Measurements from ENCODE around the gene CTTNBP2NL.

Gene CTTNBP2NL, protein sequence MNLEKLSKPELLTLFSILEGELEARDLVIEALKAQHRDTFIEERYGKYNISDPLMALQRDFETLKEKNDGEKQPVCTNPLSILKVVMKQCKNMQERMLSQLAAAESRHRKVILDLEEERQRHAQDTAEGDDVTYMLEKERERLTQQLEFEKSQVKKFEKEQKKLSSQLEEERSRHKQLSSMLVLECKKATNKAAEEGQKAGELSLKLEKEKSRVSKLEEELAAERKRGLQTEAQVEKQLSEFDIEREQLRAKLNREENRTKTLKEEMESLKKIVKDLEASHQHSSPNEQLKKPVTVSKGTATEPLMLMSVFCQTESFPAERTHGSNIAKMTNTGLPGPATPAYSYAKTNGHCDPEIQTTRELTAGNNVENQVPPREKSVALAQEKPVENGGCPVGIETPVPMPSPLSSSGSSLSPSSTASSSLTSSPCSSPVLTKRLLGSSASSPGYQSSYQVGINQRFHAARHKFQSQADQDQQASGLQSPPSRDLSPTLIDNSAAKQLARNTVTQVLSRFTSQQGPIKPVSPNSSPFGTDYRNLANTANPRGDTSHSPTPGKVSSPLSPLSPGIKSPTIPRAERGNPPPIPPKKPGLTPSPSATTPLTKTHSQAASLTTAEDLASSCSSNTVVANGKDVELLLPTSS

DNA sequence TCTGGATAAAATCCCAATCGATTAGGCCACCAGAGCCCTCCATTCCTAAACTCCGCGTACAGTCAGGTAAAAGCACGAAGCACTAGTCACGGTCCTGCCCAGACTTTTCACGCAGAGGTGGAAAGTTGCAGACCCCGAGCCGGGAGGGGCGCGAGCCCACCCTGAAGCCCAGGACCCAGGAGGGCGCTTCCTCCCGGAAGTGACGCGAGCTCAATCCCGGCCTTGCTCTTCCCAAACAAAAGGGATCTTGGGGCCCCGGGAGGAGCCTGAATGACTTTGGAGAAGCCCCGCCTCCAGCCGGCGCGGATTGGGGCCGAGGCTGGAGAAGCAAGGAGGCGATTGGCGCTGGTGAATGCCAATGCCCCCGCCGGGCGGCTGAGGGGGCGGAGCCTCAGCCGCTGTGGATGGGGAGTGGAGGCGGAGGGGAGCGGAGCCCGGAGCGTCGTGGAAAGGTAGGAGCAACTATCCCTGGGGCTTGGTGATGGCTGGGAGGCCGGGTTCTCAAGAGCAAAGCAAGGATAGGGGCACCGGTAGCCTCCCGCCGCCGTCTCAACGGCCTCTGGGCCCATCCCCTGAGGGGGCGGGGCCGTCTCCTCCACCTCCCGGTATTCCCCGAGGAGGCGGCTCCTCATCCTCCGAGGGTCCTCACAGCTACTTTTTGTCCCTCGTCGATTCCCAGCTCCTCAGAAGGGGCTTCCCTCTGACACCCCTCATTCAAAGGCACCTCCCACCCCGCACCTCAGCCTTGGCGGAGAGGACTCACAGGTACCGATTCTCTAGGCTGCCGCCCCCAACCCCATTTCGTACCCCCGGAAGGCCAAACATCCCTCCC, at the start of gene CTTNBP2NL:
Gene CTTNBP2NL, plus strand, starts transcription at position 394 of the 832 bp plus-strand sequence. CDS start 19,952 bp downstream, outside the sequence.
- peak within 1 kb of the TSS; percentile 98 for H3K27ac Mint-ChIP-seq

DNA sequence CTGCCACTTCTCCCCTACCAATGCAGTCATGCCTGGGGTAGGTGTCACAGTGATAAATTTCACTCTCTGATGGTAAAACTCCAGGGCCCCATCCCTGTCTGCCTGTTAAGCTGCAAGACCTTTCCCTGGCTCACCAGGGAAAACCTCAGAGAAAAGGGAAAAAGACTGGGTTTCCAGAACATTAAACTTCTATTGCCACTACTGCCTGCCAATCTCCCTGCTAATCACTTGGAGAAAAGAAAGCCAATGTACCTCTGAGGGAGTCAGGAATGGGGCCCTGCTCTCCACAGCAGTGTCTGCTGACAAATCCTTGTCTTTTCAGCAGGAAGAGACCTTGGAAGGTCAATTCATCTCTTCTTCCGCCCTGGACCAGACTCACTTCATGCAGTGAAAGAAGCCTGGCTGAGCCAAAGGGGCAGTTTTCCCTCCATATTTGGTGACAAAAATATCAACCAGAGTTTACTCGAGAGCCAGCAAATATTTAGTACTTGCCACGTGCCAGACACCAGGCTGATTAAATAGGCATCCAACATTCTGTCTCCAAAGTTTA, 49.1 kb upstream of the CTTNBP2NL start:
- Mint-ChIP-seq H3K27me3 (ENCODE audit: low read depth, poor library complexity) (peaks cover 7% of the 10 kb centered on the region), H3K36me3 (ENCODE audit: low read depth) (peaks cover 9% of the 10 kb centered on the region), H3K4me1 (peaks cover 28% of the 10 kb centered on the region), H3K27ac (peak overlapping the region; percentile 53), H3K4me3 (no peak overlapping the region), H3K9me3 (peaks cover 24% of the 10 kb centered on the region)
- TF ChIP-seq, protein P1, sequence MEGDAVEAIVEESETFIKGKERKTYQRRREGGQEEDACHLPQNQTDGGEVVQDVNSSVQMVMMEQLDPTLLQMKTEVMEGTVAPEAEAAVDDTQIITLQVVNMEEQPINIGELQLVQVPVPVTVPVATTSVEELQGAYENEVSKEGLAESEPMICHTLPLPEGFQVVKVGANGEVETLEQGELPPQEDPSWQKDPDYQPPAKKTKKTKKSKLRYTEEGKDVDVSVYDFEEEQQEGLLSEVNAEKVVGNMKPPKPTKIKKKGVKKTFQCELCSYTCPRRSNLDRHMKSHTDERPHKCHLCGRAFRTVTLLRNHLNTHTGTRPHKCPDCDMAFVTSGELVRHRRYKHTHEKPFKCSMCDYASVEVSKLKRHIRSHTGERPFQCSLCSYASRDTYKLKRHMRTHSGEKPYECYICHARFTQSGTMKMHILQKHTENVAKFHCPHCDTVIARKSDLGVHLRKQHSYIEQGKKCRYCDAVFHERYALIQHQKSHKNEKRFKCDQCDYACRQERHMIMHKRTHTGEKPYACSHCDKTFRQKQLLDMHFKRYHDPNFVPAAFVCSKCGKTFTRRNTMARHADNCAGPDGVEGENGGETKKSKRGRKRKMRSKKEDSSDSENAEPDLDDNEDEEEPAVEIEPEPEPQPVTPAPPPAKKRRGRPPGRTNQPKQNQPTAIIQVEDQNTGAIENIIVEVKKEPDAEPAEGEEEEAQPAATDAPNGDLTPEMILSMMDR (IDR thresholded peaks at IDR 0.05), result no peak
- no peak for DNase-seq

More for the DNA sequence above, at the start of gene CTTNBP2NL:
- H3K4me3 Mint-ChIP-seq, result peak within 1 kb of the TSS; percentile 99
- peaks cover 42% of the 10 kb centered on the region for H3K4me1 Mint-ChIP-seq
- TF ChIP-seq, protein P1 (IDR thresholded peaks at IDR 0.05), result no peak
- H3K36me3 Mint-ChIP-seq (ENCODE audit: low read depth), result peaks cover 4% of the 10 kb centered on the region
- no peaks in the 10 kb centered on the region for H3K9me3 Mint-ChIP-seq
- DNase-seq, result peak; percentile 98
- H3K27me3 Mint-ChIP-seq (ENCODE audit: low read depth, poor library complexity), result peaks cover 7% of the 10 kb centered on the region

DNA sequence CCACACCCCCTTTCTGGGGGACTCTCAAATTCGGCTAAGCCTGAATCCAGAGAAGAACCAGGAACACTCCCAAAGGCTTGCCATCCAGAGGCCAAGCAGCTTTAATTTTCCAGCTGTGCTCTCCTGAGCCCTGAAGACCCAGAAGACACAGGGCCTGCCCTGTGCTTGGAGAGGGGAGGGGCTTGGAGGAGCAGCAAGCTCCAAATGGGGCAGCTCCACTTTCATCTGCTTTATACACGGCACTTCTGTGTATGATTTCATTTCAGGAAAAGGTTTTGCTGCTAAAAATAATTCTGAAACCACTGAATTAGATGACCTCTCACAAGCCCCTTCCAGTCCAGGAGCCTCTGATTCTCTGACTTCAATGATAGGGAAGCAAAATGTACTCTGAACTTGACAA, 39.2 kb upstream of the CTTNBP2NL start:
- Mint-ChIP-seq H3K36me3 (ENCODE audit: low read depth) (no peaks in the 10 kb centered on the region), H3K4me3 (no peak overlapping the region), H3K27me3 (ENCODE audit: low read depth, poor library complexity) (peaks cover 3% of the 10 kb centered on the region), H3K4me1 (peaks cover 9% of the 10 kb centered on the region), H3K27ac (no peak overlapping the region), H3K9me3 (peaks cover 3% of the 10 kb centered on the region)
- no peak for DNase-seq
- TF ChIP-seq, protein P1 (IDR thresholded peaks at IDR 0.05), result no peak

DNA sequence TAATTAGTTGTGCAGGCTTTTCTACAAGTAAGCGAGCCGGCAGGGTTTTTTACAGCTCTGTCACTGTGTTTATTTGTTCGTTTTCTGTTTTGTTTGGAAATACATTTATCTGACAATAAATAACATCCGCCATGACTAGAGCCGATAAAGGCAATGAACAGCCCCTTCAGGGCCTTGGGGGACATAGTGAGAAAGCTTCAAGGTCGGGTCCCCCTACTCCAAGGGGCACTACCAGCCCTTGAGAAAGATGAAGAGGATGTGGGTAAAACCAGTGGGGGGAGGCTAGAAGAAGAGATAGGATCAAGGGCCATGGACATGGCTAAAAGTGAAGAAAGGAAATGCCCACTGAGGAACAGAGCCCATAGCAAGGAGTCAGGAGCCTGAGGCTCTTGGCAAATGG, 38.5 kb upstream of the CTTNBP2NL start:
- peaks cover 5% of the 10 kb centered on the region for H3K27me3 Mint-ChIP-seq (ENCODE audit: low read depth, poor library complexity)
- H3K36me3 Mint-ChIP-seq (ENCODE audit: low read depth), result no peaks in the 10 kb centered on the region
- no peak overlapping the region for H3K4me3 Mint-ChIP-seq
- DNase-seq, result no peak
- H3K4me1 Mint-ChIP-seq, result peaks cover 9% of the 10 kb centered on the region
- H3K9me3 Mint-ChIP-seq, result no peaks in the 10 kb centered on the region
- H3K27ac Mint-ChIP-seq, result peak overlapping the region; percentile 26
- TF ChIP-seq, protein P1 (IDR thresholded peaks at IDR 0.05), result no peak

DNA sequence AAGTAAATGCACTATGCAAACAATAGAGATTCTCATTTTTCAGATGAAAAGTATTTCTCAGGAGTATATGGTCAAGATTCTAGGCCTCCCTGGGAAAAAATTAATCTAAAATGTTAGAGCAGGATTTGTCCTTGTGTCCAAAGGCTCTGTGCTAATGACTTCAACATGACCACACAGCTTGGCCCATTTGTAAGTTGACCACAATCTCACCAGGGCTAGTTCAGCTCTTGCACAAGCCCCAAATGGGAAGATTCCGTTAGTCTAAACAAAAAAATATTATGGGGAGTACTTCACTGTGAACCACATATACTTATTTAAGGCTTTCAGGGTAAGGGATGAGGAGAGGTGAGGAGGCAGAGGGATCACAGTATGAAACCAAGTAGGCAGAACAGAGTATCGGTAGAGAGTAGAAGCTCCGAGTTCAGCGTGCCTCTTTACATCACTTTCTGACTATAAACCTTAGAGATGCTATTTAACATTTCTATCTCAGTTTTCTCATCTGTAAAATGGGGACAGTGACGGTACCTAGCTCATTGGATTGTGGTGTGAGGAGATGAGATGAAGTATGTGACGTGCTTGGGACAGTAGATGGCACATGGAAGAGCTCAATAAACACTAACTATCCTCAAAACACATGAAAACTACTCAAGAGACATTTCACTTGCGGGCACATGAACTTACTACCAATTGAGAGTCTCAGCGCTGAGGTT, 37.8 kb upstream of the CTTNBP2NL start:
- Mint-ChIP-seq H3K4me3 (no peak overlapping the region), H3K27me3 (ENCODE audit: low read depth, poor library complexity) (peaks cover 7% of the 10 kb centered on the region)

More for the DNA sequence above, 37.8 kb upstream of the CTTNBP2NL start:
- Mint-ChIP-seq H3K9me3 (no peaks in the 10 kb centered on the region), H3K27ac (no peak overlapping the region), H3K4me1 (peaks cover 9% of the 10 kb centered on the region), H3K36me3 (ENCODE audit: low read depth) (no peaks in the 10 kb centered on the region)
- TF ChIP-seq, protein P1 (IDR thresholded peaks at IDR 0.05), result no peak
- no peak for DNase-seq

All from nephron progenitor cell (in vitro differentiated cells).